Measurements from ENCODE around the gene PRICKLE1.

The PRICKLE1 gene

DNA sequence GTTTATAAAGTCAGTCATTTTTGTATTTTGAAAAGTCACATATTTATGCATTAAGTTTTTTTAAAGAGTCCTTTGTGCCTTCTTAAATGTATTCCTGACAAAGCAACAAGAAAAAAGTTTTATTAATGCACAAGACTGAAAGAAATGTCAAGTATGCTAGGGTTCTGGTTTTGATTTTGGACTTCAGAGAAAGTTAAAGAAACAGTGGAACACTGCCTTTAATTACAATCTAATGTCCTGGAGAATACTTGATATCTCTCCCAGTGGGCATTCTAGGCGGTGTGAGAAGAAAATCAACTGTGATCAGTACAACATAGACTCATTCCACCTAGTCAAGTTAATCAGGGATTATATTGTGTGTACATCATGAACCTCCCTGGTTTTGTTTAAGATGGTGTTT, 49.9 kb downstream of the PRICKLE1 start:
- H3K4me3 ChIP-seq (ENCODE audit: low read length), result no peak overlapping the region
- peak; percentile 13 for DNase-seq (ENCODE audit: low read depth)
- TF ChIP-seq, protein P1, sequence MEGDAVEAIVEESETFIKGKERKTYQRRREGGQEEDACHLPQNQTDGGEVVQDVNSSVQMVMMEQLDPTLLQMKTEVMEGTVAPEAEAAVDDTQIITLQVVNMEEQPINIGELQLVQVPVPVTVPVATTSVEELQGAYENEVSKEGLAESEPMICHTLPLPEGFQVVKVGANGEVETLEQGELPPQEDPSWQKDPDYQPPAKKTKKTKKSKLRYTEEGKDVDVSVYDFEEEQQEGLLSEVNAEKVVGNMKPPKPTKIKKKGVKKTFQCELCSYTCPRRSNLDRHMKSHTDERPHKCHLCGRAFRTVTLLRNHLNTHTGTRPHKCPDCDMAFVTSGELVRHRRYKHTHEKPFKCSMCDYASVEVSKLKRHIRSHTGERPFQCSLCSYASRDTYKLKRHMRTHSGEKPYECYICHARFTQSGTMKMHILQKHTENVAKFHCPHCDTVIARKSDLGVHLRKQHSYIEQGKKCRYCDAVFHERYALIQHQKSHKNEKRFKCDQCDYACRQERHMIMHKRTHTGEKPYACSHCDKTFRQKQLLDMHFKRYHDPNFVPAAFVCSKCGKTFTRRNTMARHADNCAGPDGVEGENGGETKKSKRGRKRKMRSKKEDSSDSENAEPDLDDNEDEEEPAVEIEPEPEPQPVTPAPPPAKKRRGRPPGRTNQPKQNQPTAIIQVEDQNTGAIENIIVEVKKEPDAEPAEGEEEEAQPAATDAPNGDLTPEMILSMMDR (conservative IDR thresholded peaks at IDR 0.05; ENCODE audit: low read length), result no peak

DNA sequence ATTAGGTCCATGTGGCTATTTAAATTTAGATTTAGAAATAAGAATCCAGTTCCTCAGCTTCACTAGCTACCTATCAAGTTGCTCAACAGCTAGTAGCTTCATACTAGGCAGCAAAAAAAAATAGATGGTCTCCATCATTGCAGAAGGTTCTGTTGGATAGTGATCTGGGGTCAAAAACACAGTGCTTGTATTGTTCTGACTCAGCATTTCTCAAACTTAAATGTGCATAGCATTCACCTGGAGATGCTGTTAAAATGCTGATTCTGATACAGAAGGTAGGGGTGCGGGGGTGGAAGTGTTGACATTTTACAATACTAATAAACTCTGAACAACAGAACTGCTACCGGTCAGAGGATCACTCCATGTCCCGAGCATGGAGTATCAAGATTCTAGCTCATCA, 51.3 kb downstream of the PRICKLE1 start:
- no peak overlapping the region for H3K4me3 ChIP-seq (ENCODE audit: low read length)
- TF ChIP-seq, protein P1 (conservative IDR thresholded peaks at IDR 0.05; ENCODE audit: low read length), result no peak
- DNase-seq (ENCODE audit: low read depth), result no peak

DNA sequence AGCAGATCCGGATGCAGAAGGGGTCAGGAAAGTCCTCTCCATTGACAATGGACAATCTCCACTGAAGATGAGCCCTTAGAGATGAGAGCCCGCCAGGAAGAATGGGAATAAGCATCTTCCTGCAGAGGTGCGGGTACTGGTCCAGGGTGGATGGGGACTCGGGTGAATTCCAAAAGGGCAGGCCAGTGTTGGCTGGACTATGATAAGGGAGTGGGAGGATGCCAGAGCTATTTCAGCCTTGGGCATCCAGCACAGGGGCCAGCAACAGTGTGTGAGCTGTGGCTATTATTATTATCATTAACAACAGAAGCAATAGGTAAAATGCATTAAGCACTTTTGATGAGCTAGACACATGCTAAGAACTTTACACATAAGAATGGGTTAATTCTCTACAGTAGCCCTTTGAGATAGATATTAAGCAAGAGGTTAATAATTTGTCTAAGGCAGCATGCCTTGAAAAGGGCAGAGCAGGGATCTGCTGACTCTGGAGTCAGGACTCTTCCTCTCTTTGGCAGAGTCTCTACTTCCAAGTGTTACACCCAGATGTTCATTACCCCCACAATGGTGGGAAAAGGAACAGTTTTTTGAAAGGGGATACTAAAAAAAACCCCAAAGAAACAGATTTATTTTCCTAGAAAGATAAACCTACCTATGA, 55.2 kb downstream of the PRICKLE1 start:
- TF ChIP-seq, protein P1 (conservative IDR thresholded peaks at IDR 0.05; ENCODE audit: low read length), result no peak
- H3K4me3 ChIP-seq (ENCODE audit: low read length), result no peak overlapping the region
- no peak for DNase-seq (ENCODE audit: low read depth)

DNA sequence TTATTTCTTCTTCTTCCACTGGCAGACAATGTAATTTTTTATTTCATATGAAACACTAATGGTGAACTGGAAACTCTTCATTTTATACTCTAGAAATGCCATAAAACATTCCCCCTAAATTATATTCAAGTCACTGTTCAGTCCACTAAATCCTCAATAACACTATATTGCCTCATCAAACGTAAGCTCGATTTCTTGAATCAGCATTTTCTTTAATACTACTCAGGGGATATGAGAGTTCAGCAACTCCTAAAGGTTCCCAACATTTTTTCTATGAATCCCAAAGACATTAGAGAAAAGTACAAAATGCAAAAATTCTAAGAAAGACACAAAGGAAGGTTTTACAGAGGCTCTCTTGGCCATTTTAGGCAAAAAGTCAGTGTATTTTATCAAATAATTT, 59.3 kb downstream of the PRICKLE1 start:
- TF ChIP-seq, protein P1 (conservative IDR thresholded peaks at IDR 0.05; ENCODE audit: low read length), result no peak
- DNase-seq (ENCODE audit: low read depth), result no peak
- no peak overlapping the region for H3K4me3 ChIP-seq (ENCODE audit: low read length)

DNA sequence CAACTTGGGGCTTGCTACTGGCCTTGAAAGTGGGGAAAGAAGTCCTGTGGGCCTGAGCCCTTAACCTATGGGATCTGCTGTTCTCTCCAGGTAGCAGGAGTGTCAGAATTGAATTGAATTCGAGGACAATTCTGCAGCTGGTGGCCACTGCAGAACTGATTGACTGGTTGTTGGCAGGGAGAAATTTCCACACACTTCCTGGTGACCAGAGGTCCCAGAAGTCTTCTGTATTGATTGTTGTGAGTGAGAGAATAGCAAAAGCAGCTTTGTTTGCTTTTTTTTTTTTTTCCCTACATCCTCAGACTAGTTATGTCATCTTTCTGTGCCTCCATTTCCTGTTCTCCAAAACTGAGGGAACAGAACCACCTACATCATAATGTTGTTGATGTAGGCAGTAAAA, 64.1 kb downstream of the PRICKLE1 start:
- H3K4me3 ChIP-seq (ENCODE audit: low read length), result no peak overlapping the region
- TF ChIP-seq, protein P1 (conservative IDR thresholded peaks at IDR 0.05; ENCODE audit: low read length), result no peak
- no peak for DNase-seq (ENCODE audit: low read depth)

DNA sequence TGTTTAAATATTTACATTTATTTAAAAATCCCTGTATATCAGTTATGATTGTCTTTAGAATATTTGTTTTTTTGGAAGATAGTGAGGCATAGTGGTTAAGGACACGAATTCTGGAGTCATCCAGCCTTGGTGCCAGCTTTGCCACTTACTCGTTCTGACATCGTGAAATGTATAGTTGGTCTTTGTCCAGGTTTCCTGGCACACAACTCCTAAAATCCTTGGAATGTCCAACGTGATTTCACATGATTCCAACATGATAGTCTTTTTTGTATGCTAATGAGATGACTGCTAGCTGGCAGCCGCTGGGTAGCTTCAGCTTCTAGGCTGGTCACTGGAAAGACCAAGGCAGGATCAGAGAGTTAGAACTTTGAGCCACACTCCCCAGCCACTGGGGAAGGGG, 64.8 kb downstream of the PRICKLE1 start:
- TF ChIP-seq, protein P1 (conservative IDR thresholded peaks at IDR 0.05; ENCODE audit: low read length), result no peak
- no peak for DNase-seq (ENCODE audit: low read depth)

DNA sequence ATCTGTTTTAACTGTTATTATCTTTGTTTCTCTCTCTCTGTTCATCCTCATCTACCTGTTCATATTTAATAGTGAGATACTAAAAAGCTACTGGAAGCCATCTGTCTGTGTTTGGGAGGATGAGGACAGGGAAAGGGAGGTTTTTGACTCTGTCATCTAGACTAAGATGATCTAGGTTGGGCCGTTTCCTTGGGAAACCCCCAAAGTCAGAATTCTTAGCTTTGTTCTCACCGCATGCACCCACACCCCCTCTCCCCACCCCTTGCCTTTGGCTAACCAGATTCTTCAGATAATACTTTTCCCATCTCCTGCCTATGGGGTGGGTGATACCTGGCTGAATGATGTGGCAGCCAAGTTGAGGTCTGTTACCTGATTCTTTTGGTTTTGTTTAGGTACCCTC, 73.0 kb downstream of the PRICKLE1 start:
- no peak for DNase-seq (ENCODE audit: low read depth)
- H3K4me3 ChIP-seq (ENCODE audit: low read length), result no peak overlapping the region
- TF ChIP-seq, protein P1 (conservative IDR thresholded peaks at IDR 0.05; ENCODE audit: low read length), result no peak

More for the DNA sequence above, 64.8 kb downstream of the PRICKLE1 start:
- no peak overlapping the region for H3K4me3 ChIP-seq (ENCODE audit: low read length)
